GM13977 (cell line): Measurements from ENCODE around the gene FAM107B.
A peak's percentile ranks its signal among the peaks of the same experiment; 100 is the strongest.

Experiments
- DNase-seq: peaks from one replicate; pipeline ENCODE4 v3.0.0; 2012; ENCODE audit warnings: low spot score
- CTCF ChIP-seq: IDR thresholded peaks from 2 replicates; pipeline ENCODE4 v1.5.1; 2012; ENCODE audit warnings: mild to moderate bottlenecking, control low read depth; ENCODE audit not compliant: insufficient read depth; ENCODE audit errors: extremely low read depth, missing control alignments
- in situ Hi-C: fragments of 300-500 bp; cut with MboI; formaldehyde crosslinking; loops from one replicate; pipeline ENCODE4 v1.12.0; 2022; ENCODE audit warnings: low sequenced_read_pairs, low pct_unique_long_range_greater_than_20kb, mixed read lengths, inconsistent platforms; ENCODE audit not compliant: unreplicated experiment

Gene FAM107B

GRCh38 chr10:14554491-14555205 lies 220.0 kb downstream of the FAM107B start:
- TF ChIP-seq CTCF, result no peak
- in situ Hi-C loops, result no loop called here
- no peak for DNase-seq

- in situ Hi-C loops, result no loop called here
- TF ChIP-seq CTCF, result no peak
- DNase-seq, result no peak
These were observed 220.6 kb downstream of the FAM107B start for GRCh38 chr10:14554091-14554490.

- no peak for TF ChIP-seq CTCF
- in situ Hi-C loops, result no loop called here
- peak; percentile 39 for DNase-seq
These were observed 221.2 kb downstream of the FAM107B start for GRCh38 chr10:14553448-14553847.

- DNase-seq, result no peak
- TF ChIP-seq CTCF, result no peak
- in situ Hi-C loops, result no loop called here
These were observed 222.7 kb downstream of the FAM107B start for GRCh38 chr10:14552015-14552414.

- no peak for DNase-seq
- in situ Hi-C loops, result no loop called here
- no peak for TF ChIP-seq CTCF
These were observed 224.2 kb downstream of the FAM107B start for GRCh38 chr10:14550471-14550981.

GRCh38 chr10:14549496-14549895 lies 225.2 kb downstream of the FAM107B start:
- no peak for DNase-seq
- TF ChIP-seq CTCF, result no peak
- in situ Hi-C loops, result no loop called here
